IPS-NIHi7 (cell line): ENCODE measurements around the gene OGN.

ENCODE experiments used
- DNase-seq: peaks from one replicate; pipeline ENCODE4 v3.0.0; 2012; ENCODE audit warnings: mixed read lengths; ENCODE audit errors: extremely low spot score

Gene OGN

DNA sequence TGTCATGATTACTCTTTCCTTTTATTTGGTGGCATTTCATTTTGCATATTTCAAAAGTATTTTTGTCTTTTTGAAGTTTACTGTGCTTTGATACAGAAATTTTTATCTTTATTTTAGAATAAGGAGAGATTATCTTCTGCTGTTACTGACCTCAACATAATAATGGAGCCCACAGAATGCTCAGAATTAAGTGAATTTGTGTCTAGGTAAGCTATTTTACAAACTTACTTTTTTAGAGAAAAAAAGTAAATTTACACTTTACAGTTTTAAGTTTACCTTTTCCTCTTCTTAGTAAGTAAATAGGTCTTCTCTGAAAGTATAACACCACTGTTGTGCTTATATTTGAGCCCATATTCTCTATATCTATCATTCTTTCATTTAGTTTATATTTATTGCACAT, 58.8 kb downstream of the OGN start:
- DNase-seq = no peak

DNA sequence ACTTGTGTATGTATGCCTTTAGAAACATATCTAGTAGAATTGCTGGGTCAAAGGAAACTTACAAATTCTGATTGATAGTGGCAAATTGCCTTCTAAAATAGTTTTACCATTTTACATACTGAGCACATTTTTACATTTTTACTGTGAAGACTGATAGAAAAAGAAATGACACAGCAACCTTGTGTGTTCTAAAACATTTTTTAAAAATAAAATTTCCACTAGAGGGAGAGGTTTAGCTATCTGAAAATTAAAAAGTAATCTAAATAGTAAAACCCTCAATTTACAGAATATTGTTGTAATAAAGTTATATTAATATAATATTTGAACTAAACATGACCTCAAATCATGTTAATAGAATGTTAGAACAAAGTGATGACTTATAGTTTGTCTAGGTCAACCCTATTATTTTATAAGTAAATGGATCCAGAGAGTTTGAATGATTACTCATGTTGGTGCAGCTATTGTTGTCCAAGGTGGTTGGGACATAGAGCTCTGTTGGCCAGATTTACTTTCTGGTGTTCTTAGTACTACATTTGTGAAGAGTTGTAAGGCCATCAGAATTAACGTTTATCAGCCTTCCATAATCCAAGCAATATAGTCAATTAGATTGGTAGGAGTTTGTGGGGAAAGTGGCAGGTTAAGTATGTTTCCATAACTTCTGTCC, 61.4 kb downstream of the OGN start:
- no peak for DNase-seq

DNA sequence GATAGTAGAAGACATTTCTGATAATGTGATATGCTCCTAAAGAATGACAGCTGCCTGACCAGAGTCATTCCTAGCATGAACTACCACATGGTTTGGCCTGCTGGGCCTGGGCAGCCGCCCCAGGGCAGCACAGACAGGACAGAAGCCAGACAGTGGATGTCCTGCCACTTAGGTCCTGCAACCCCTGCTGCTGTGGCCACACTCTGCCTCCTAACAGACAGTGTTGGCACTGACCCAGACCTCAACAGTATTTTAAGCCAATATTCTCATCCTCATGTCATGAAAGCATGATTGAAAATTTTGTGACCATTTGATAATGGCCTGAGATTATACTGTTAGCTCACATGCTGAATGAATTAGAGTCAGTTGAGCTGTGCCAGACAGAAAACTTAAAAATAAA, 62.8 kb downstream of the OGN start:
- no peak for DNase-seq

DNA sequence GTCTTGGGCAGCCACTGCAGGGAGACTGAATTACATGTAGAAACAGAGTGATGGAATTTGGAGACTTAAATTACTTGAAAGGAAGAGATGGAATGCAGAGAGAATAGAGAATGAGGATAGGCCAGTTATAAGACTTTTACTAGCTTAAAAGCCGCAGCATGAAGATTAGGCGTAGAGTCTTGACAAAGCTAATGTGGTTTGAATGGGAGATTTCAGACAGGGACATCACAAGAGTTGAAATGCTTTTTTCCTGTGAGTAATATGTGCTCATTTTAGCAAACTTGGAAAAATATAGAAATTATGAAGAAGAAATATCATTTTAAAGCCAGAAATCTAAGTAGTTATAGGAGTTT, 71.1 kb downstream of the OGN start:
- DNase-seq = no peak
